NCI-H2227 (cell line): ENCODE measurements around the gene APOL2.
"Not testable (repeated sequence)": the region's sequence is repeated elsewhere in the genome, so short reads cannot be mapped to it uniquely, and the experiment has no call there.

Experiments used
- DNase-seq: peaks from one replicate; lab custom pipeline; 2025; ENCODE audit not compliant: unreplicated experiment; lab: John Stamatoyannopoulos, UW

The APOL2 gene

GRCh38 chr22:36223504-36223903 is 15.8 kb downstream of the APOL2 start:
- DNase-seq: no peak

- no peak for DNase-seq
Observed at GRCh38 chr22:36222887-36223450, 16.4 kb downstream of the APOL2 start.

- peak; percentile 60 for DNase-seq
Observed at GRCh38 chr22:36221799-36222751, 17.3 kb downstream of the APOL2 start.

DNA sequence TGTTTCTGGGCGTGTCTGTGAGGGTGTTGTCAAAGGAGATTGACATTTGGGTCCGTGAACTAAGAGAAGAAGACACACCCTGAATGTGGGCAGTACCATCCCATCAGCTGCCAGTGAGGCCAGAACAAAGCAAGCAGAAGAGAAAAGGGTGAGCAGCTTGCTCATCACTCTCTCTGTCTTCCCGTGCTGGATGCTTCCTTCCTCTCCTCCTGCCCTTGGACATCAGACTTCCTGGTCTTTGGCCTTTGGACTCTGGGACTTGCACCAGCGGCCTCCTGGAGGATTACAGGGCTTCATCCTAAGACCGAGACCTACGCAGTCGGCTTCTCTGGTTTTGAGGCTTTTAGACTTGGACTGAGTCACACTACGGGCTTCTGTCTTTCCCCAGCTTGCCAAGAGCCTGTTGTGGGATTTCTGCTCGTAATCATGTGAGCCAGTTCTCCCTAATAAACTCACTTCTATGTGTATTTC is 18.8 kb downstream of the APOL2 start:
- DNase-seq: peak; percentile 78

GRCh38 chr22:36218648-36219193 is 20.6 kb downstream of the APOL2 start:
- no peak for DNase-seq

DNA sequence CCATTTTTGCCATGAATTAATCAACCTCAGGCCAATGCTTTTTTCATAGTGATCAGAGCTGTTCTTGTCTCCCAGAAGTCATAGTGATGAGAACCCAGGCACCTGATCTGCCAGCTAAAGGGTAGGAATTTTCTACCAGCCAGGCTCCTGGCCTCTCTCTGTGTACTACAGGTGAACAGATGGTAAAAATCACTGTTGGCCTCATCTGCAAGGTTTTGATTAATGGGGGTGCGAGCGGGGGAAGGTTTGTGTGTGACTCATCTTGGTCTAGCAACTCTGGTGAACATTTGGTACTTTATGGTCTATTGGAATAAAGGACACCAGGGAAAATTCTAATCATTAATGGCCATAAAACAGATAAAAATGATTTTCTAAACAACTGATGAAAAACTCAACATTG is 23.3 kb downstream of the APOL2 start:
- no peak for DNase-seq

DNA sequence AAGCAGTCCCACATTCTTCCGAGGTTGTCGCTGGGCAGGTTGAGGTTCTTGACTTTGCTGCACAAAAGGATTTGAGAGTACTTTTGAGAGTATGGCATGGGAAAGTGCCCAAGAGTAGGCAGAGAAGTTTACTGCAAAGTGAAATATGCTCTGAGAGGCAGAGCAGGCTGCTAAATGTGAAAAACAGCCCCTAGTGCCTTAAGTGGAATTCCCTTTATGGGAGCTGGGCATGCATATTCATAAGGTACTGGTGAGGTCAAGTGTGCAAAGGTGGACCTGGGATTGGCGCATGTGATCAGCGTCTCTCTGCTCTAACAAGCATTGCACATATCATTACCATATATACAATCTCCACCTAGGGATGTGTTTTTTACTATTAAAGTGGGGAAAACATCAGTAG is 25.7 kb downstream of the APOL2 start:
- DNase-seq: no peak

GRCh38 chr22:36212901-36213300 is 26.4 kb downstream of the APOL2 start:
- no peak for DNase-seq

GRCh38 chr22:36211237-36211861 is 28.0 kb downstream of the APOL2 start:
- DNase-seq: peak; percentile 8

DNA sequence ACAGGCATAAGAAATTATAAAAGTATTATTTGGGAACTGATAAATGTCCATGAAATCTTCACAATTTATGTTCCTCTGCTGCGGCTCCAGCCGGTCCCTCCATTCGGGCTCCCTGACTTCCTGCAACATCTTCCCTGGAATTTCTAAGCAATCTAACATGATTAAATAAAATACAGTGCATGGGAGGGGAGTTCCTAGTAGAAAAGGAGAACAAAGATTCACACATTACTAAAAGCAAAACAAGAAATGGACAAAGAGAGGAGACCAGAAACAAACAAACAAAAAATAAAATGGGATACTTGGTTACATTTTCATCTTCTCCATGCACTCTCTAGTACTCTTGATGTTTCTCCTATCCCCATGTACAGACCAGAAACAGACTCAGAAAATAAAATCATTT is 29.1 kb downstream of the APOL2 start:
- DNase-seq: no peak

DNA sequence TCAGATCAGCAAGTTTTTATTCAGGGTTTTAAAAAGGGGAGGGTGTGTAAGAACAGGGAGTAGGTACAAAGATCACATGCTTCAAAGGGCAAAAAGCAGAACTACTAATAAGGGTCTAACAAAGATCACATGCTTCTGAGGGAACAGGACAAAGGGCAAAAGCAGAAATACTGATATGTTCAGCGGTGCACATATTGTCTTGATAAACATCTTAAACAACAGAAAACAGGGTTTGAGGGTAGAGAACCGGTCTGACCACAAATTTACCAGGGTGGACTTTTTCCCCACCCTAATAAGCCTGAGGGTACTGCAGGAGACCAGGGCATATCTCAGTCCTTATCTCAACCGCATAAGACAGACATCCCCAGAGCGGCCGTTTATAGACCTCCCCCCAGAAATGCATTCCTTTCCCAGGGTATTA is 29.8 kb downstream of the APOL2 start:
- not testable (repeated sequence) for DNase-seq

- DNase-seq: no peak
Observed at GRCh38 chr22:36208914-36209313, 30.4 kb downstream of the APOL2 start.

DNA sequence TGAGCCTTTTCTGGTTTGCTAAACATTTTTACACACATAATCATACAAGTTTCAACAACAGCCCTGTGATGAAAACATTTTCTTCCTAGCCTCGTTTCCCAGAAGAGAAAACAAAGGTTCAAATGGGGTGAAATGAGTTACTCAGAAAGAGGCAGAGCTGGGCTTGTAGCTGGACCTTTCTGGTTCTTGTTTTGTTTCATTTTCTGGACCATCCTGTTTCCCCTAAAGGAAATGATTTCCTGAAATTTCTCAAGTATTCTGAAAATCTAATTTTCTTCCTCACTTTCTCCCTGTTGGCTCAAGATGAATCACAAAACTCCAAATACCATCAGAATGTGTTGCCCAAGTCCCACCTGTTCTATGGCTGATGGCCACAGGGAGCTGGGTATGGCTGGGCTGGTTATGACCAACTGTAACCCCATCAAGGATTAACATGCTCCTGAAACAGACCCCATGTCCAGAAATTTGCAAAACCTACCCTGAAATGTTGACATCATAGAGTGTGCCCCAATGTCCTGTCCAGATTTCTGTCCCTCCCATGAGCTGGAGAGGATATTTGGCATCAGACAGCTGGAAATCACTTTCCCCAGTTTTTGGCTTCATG is 31.1 kb downstream of the APOL2 start:
- DNase-seq: no peak

GRCh38 chr22:36206255-36206654 is 33.1 kb downstream of the APOL2 start:
- no peak for DNase-seq

DNA sequence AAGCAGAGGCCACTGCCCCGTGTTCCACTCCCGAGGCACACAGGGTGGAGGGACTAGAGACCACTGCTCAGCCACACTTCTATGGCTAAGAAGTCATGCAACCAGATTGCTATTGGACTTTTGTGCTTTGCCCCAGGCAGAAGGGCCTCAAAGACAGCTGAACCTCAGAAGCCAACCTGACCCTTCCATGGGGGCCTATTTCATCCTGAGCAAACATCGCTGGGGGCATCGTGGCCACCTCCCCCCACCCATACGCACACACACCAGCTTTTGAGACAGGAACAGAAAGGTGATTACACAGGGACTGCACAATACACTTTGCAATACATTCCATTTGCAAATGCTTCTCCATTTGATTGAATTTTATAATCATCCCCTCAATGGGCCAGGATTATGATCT is 33.8 kb downstream of the APOL2 start:
- not testable (repeated sequence) for DNase-seq

GRCh38 chr22:36204632-36205015 is 34.7 kb downstream of the APOL2 start:
- DNase-seq: no peak

DNA sequence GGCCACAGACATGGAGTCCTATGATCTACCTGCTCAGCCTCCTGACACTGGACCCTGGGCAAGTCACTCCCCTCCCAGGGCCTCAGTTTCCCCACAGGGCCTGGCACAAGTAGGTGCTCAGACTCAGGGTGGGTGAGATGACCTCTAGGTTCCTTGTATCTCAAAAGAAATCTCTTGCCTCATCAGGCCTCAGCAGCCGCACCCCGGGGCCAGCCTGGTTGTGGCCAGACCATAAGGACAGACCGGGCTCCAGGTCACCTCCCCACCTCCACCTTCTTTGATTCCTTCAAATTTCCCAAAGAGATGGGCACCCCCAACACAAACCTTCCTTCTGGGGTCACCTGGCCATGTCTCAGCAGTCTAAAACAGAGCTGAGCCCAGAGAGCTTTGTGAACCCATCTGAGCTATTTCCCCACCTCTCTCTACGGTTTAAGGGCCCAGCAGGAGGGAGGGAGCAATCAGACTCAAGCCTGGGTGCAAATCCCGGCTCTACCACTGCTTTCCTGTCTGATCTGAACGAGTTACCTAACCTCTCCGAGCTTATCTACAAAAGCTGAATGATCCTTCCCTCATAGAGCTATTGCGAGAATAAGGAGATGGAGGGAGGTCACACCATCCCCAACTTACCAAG is 35.2 kb downstream of the APOL2 start:
- DNase-seq: no peak

DNA sequence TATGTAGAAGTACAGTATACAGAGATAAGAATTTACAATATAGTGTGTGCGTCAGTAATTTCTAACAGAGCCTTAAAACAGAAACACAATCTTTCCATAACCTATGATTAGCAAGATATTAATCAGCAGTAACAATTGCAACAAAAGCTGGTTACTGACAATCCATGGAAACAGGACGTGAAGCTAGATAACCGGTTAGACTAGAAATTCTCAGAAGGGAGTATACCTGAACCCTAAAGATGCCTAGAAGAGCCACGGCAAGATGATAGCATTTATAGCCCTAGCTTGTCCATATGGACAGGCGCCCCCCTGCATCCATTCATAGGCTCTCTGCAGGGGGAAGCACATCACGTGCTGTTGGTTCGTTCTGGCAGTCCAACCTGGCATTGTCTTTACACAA is 35.9 kb downstream of the APOL2 start:
- DNase-seq: not testable (repeated sequence)

DNA sequence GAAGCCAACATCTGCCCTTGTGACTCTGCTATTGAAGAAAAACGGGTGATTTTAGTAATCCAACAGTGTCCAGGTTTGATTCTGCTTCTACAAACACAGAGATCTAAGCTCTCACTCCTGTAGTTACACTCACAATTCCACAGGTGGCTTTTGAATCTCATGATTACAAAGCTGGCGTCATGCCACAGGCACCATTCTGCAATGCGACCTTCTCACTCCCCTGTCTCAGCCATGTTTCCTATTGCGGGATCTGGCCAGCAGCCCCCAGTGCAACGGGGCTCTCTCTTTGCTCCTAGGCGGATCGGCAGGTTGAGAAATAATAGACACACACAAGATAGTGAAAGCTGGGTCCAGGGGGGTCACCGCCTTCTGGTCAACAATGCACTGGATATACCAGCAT is 36.4 kb downstream of the APOL2 start:
- peak; percentile 33 for DNase-seq

- DNase-seq: no peak
Observed at GRCh38 chr22:36201630-36202319, 37.6 kb downstream of the APOL2 start, which contains the start of gene APOL4. Gene APOL4, minus strand, starts transcription at chr22:36201809. Its CDS starts 75 bp downstream, at chr22:36201734.
